Neural cell (in vitro differentiated cells): ENCODE measurements around the gene PCED1B. TPM values are rescaled to one million over a fixed set of nuclear protein-coding genes. Genes with fewer than 3 reads are reported as not detected.

Source experiments
- H2AFZ ChIP-seq: fragments of 200-600, 300-800 bp; sonication (generic), shearing (Covaris generic); 2 replicates; pipeline ENCODE4 v1.6.0; 2014; ENCODE audit warnings: low read depth, mild to moderate bottlenecking, antibody characterized with exemption, low read length, moderate library complexity
- H3F3A ChIP-seq: fragments of 200-600 bp; shearing (Covaris generic); 2 replicates; pipeline ENCODE4 v1.6.1; 2016; ENCODE audit warnings: mild to moderate bottlenecking, moderate library complexity, mixed read lengths, antibody characterized with exemption, low read length; ENCODE audit not compliant: insufficient read depth, poor library complexity, severe bottlenecking
- H3K27ac ChIP-seq: fragments of 200-600, 300-800 bp; sonication (generic), shearing (Covaris generic); 2 replicates; pipeline ENCODE4 v1.5.1; 2014; ENCODE audit warnings: mild to moderate bottlenecking, low read length, moderate library complexity
- H3K27me3 ChIP-seq: fragments of 300-800, 200-600 bp; sonication (generic), shearing (Covaris generic); 2 replicates; pipeline ENCODE4 v1.6.0; 2014; ENCODE audit warnings: mild to moderate bottlenecking, low read depth, low read length, moderate library complexity; ENCODE audit not compliant: insufficient read depth
- H3K36me3 ChIP-seq: fragments of 300-800, 200-600 bp; sonication (generic), shearing (Covaris generic); 2 replicates; pipeline ENCODE4 v1.5.1; 2014; ENCODE audit warnings: mild to moderate bottlenecking, antibody characterized with exemption, low read length, moderate library complexity; ENCODE audit not compliant: insufficient read depth
- H3K4me2 ChIP-seq: fragments of 300-800, 200-600 bp; sonication (generic), shearing (Covaris generic); 2 replicates; pipeline ENCODE4 v1.6.0; 2014; ENCODE audit warnings: mild to moderate bottlenecking, low read length
- H3K4me3 ChIP-seq: fragments of 300-800, 200-600 bp; sonication (generic), shearing (Covaris generic); 2 replicates; pipeline ENCODE4 v1.5.1; 2014; ENCODE audit warnings: mild to moderate bottlenecking, low read length, moderate library complexity
- H3K79me2 ChIP-seq: fragments of 200-600 bp; shearing (Covaris generic); replicated peaks from 2 replicates; pipeline ENCODE4 v1.6.0; 2014; ENCODE audit warnings: mild to moderate bottlenecking, low read length, moderate library complexity; ENCODE audit not compliant: insufficient read depth
- H3K9ac ChIP-seq: fragments of 300-800, 200-600 bp; sonication (generic), shearing (Covaris generic); 2 replicates; pipeline ENCODE4 v1.6.1; 2016; ENCODE audit warnings: mild to moderate bottlenecking, low read length, mixed read lengths
- H3K9me2 ChIP-seq: fragments of 200-600 bp; shearing (Covaris generic); 2 replicates; pipeline ENCODE4 v1.6.1; 2016; ENCODE audit warnings: mild to moderate bottlenecking, low read length, mixed read lengths; ENCODE audit not compliant: insufficient read depth
- H3K9me3 ChIP-seq: fragments of 200-600, 300-800 bp; sonication (generic), shearing (Covaris generic); 2 replicates; pipeline ENCODE4 v1.6.1; 2016; ENCODE audit warnings: mild to moderate bottlenecking, mixed run types, low read length, moderate library complexity, mixed read lengths
- H4K20me1 ChIP-seq: fragments of 200-600 bp; shearing (Covaris generic); 2 replicates; pipeline ENCODE4 v1.6.1; 2016; ENCODE audit warnings: mild to moderate bottlenecking, mixed run types; ENCODE audit not compliant: insufficient read depth
- EP300 ChIP-seq: fragments of 450-650 bp; conservative IDR thresholded peaks from 2 replicates; pipeline ENCODE4 v1.6.1; 2014; ENCODE audit warnings: antibody characterized with exemption, mild to moderate bottlenecking, moderate library complexity; ENCODE audit not compliant: poor library complexity, severe bottlenecking
- EZH2 ChIP-seq: fragments of 200-600, 300-800 bp; shearing (Covaris generic), sonication (generic); IDR thresholded peaks from 2 replicates; pipeline ENCODE4 v1.6.1; 2014; ENCODE audit warnings: antibody characterized with exemption, low read length, borderline replicate concordance, mild to moderate bottlenecking; ENCODE audit not compliant: insufficient read depth, poor library complexity, severe bottlenecking
- MXI1 ChIP-seq: fragments of 450-650 bp; conservative IDR thresholded peaks from 2 replicates; pipeline ENCODE4 v1.6.1; 2014; ENCODE audit warnings: antibody characterized with exemption, mild to moderate bottlenecking; ENCODE audit not compliant: poor library complexity, severe bottlenecking
- POLR2AphosphoS5 ChIP-seq: IDR thresholded peaks from 2 replicates; pipeline ENCODE4 v1.6.1; 2012
- RAD21 ChIP-seq: fragments of 450-650 bp; conservative IDR thresholded peaks from 2 replicates; pipeline ENCODE4 v1.6.1; 2014; ENCODE audit warnings: antibody characterized with exemption, mild to moderate bottlenecking, moderate library complexity
- SMC3 ChIP-seq: fragments of 450-650 bp; conservative IDR thresholded peaks from 2 replicates; pipeline ENCODE4 v1.6.1; 2014; ENCODE audit warnings: antibody characterized with exemption, mild to moderate bottlenecking, moderate library complexity; ENCODE audit not compliant: poor library complexity
- TAF1 ChIP-seq: IDR thresholded peaks from 2 replicates; pipeline ENCODE4 v1.6.1; 2012; ENCODE audit warnings: low read depth
- polyA plus RNA-seq: library from polyadenylated mRNA; depleted of rRNA; stranded (reverse); fragments of >200 nt; gene quantifications from 2 replicates; pipeline ENCODE4 v1.2.3, GENCODE V29; 2014
- TF ChIP-seq, protein P1 (sequence below): fragments of 450-650 bp; IDR thresholded peaks from 2 replicates; pipeline ENCODE4 v1.5.1; 2014; ENCODE audit warnings: antibody characterized with exemption, mild to moderate bottlenecking, moderate library complexity; ENCODE audit not compliant: poor library complexity, severe bottlenecking
- TF ChIP-seq, protein P2 (sequence below): IDR thresholded peaks from 2 replicates; pipeline ENCODE4 v1.6.1; 2012; ENCODE audit warnings: borderline replicate concordance

The PCED1B gene
- polyA plus RNA-seq, 1 donor from 2014 or later = not detected

DNA sequence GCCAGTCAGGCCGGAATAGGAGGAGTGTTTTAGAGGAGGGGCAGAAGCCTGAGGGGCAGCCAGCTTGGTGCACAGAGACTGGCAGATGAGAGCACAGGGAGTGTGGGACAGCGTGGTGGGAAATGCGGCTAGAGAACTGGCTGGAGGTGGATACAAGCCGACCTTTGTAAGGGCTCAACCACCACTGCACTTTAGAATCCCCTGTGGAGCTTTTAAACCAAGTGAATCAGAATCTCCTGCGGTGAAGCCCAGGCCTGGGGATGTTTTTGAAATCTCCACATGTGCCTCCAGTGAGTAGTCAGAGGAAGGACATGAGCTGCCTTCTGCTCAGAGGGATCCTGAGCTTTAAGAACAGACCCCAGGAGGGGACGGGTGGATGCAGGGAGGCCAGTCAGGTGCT, 10.9 kb upstream of the PCED1B start:
- Histone ChIP-seq H3F3A (no peaks in the 10 kb centered on the region), H3K79me2 (no peaks in the 10 kb centered on the region), H3K27me3 (no peaks in the 10 kb centered on the region), H3K36me3 (no peaks in the 10 kb centered on the region), H3K4me2 (no peak overlapping the region), H3K27ac (no peak overlapping the region), H2AFZ (no peak overlapping the region), H3K9me2 (no peaks in the 10 kb centered on the region), H3K9me3 (no peaks in the 10 kb centered on the region), H4K20me1 (no peaks in the 10 kb centered on the region), H3K4me3 (no peak overlapping the region), H3K9ac (no peak overlapping the region)
- TF ChIP-seq TAF1 = no peak
- TF ChIP-seq MXI1 = no peak
- TF ChIP-seq, protein P1, sequence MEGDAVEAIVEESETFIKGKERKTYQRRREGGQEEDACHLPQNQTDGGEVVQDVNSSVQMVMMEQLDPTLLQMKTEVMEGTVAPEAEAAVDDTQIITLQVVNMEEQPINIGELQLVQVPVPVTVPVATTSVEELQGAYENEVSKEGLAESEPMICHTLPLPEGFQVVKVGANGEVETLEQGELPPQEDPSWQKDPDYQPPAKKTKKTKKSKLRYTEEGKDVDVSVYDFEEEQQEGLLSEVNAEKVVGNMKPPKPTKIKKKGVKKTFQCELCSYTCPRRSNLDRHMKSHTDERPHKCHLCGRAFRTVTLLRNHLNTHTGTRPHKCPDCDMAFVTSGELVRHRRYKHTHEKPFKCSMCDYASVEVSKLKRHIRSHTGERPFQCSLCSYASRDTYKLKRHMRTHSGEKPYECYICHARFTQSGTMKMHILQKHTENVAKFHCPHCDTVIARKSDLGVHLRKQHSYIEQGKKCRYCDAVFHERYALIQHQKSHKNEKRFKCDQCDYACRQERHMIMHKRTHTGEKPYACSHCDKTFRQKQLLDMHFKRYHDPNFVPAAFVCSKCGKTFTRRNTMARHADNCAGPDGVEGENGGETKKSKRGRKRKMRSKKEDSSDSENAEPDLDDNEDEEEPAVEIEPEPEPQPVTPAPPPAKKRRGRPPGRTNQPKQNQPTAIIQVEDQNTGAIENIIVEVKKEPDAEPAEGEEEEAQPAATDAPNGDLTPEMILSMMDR = no peak
- TF ChIP-seq, protein P2, sequence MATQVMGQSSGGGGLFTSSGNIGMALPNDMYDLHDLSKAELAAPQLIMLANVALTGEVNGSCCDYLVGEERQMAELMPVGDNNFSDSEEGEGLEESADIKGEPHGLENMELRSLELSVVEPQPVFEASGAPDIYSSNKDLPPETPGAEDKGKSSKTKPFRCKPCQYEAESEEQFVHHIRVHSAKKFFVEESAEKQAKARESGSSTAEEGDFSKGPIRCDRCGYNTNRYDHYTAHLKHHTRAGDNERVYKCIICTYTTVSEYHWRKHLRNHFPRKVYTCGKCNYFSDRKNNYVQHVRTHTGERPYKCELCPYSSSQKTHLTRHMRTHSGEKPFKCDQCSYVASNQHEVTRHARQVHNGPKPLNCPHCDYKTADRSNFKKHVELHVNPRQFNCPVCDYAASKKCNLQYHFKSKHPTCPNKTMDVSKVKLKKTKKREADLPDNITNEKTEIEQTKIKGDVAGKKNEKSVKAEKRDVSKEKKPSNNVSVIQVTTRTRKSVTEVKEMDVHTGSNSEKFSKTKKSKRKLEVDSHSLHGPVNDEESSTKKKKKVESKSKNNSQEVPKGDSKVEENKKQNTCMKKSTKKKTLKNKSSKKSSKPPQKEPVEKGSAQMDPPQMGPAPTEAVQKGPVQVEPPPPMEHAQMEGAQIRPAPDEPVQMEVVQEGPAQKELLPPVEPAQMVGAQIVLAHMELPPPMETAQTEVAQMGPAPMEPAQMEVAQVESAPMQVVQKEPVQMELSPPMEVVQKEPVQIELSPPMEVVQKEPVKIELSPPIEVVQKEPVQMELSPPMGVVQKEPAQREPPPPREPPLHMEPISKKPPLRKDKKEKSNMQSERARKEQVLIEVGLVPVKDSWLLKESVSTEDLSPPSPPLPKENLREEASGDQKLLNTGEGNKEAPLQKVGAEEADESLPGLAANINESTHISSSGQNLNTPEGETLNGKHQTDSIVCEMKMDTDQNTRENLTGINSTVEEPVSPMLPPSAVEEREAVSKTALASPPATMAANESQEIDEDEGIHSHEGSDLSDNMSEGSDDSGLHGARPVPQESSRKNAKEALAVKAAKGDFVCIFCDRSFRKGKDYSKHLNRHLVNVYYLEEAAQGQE = no peak
- no peak for TF ChIP-seq RAD21
- no peak for TF ChIP-seq EZH2
- TF ChIP-seq SMC3 = no peak
- no peak for TF ChIP-seq EP300
- no peak for TF ChIP-seq POLR2AphosphoS5

DNA sequence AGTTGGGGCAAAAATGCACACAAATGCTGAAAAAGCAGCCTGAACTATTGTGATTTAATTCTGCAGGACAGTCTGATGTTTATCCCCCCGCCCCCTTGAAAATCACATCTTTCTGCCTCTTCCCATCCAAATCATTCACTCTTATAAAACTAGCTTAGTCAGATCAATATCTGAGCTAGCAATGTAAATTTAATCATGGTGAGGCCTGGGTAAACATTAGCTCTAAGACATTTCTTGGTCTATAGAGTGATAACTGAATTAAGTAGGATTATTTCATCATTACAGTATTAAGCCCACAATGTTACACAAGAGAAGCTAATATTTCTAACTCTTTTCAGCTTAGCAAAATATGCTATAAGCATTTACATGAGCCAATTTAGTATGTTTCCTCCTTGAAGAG, 9.1 kb upstream of the PCED1B start:
- Histone ChIP-seq H3K9me2 (no peaks in the 10 kb centered on the region), H3K4me2 (no peak overlapping the region), H3K27me3 (no peaks in the 10 kb centered on the region), H2AFZ (no peak overlapping the region), H3K9me3 (no peaks in the 10 kb centered on the region), H3K9ac (no peak overlapping the region), H3K4me3 (no peak overlapping the region), H3K79me2 (no peaks in the 10 kb centered on the region), H3F3A (no peaks in the 10 kb centered on the region), H3K36me3 (no peaks in the 10 kb centered on the region), H3K27ac (no peak overlapping the region), H4K20me1 (no peaks in the 10 kb centered on the region)
- TF ChIP-seq SMC3 (no peak), POLR2AphosphoS5 (no peak), MXI1 (no peak)
- TF ChIP-seq, protein P1 = no peak
